K562 (cell line): ENCODE results near the gene GRIN1. TPM values are rescaled to one million over a fixed set of nuclear protein-coding genes. Genes with fewer than 3 reads are reported as not detected.

Experiments
- ATAC-seq: fragments of 200-7000 bp; cut with Tn5 transposase; 3 replicates; pipeline ENCODE4 v1.9.1; 2020; ENCODE audit warnings: moderate library complexity
- BruUV-seq: library from RNA; stranded (reverse); fragments of 400-500 nt; replicated peaks from 2 replicates; lab custom pipeline; 2021; lab: Mats Ljungman, UMichigan
- CTCF ChIA-PET: fragments of 300-600 bp; formaldehyde crosslinking; extraction: SDS; loops from one replicate; lab custom pipeline; 2021; ENCODE audit warnings: low intra/inter-chr PET ratio; lab: Yijun Ruan, JAX
- POLR2A ChIA-PET: fragments of 300-600, 350-650 bp; sonication (Branson Sonifier 250); formaldehyde crosslinking; extraction: SDS; loops from one replicate; lab custom pipeline; 2021; ENCODE audit warnings: antibody characterized with exemption, inconsistent platforms; lab: Yijun Ruan, JAX
- DNase-seq, 4 experiments: peaks; one replicate each; pipeline versions ENCODE4 v3.0.0 to v3.0.0-alpha.2; 2011 to 2018; ENCODE audit warnings: low spot score in 3 of 4, mixed read lengths in 3 of 4; ENCODE audit errors: extremely low read depth in 1 of 4
- FAIRE-seq: peaks from 2 replicates; lab custom pipeline; 2011; peaks lifted over from hg19 to GRCh38; lab: Jason Lieb, UNC
- H2AFZ ChIP-seq: 2 replicates; pipeline ENCODE4 v1.6.0; 2011; ENCODE audit warnings: low read depth, low read length, control low read depth, inconsistent platforms
- H3K27ac ChIP-seq: fragments of 200-600 bp; 3 replicates; pipeline ENCODE4 v1.8.0; 2011; ENCODE audit warnings: low read depth, mild to moderate bottlenecking, control low read depth, inconsistent platforms, low read length, moderate library complexity, mixed read lengths; ENCODE audit errors: extremely low read depth
- H3K27me3 ChIP-seq, 2 experiments: fragments of 300-600 bp in 1 of 2; 2 replicates in 1 of 2; 3 replicates in 1 of 2; pipeline versions ENCODE4 v1.6.0 to v1.8.0; 2011; ENCODE audit warnings: inconsistent platforms in 2 of 2, low read length in 2 of 2, mild to moderate bottlenecking in 1 of 2, mixed read lengths in 1 of 2, moderate library complexity in 1 of 2; ENCODE audit not compliant: control insufficient read depth in 2 of 2, insufficient read depth in 2 of 2
- H3K36me3 ChIP-seq: fragments of 300-600 bp; 3 replicates; pipeline ENCODE4 v1.8.0; 2011; ENCODE audit warnings: mild to moderate bottlenecking, low read length, inconsistent platforms; ENCODE audit not compliant: control insufficient read depth, insufficient read depth
- H3K4me1 ChIP-seq, 2 experiments: fragments of 200-600 bp in 1 of 2; replicated peaks in 1 of 2; 2 replicates in 1 of 2; 3 replicates in 1 of 2; pipeline versions ENCODE4 v1.5.1 to v1.8.0; 2011; ENCODE audit warnings: inconsistent platforms in 2 of 2, low read length in 2 of 2, mild to moderate bottlenecking in 1 of 2, mixed read lengths in 1 of 2, moderate library complexity in 1 of 2; ENCODE audit not compliant: control insufficient read depth in 2 of 2, insufficient read depth in 2 of 2
- H3K4me2 ChIP-seq: 2 replicates; pipeline ENCODE4 v1.6.1; 2011; ENCODE audit warnings: low read length, control low read depth, inconsistent platforms, mixed read lengths; ENCODE audit not compliant: insufficient read depth
- H3K4me3 ChIP-seq: fragments of 200-600 bp; sonication (generic), shearing (Covaris generic); 2 replicates; pipeline ENCODE4 v1.5.1; 2016; ENCODE audit warnings: control low read depth, inconsistent platforms
- H3K79me2 ChIP-seq: fragments of 200-600 bp; 3 replicates; pipeline ENCODE4 v1.8.0; 2011; ENCODE audit warnings: low read length, inconsistent platforms; ENCODE audit not compliant: control insufficient read depth, insufficient read depth
- H3K9ac ChIP-seq, 2 experiments: 2 replicates each; pipeline versions ENCODE4 v1.6.0 to v1.6.1; 2011; ENCODE audit warnings: low read depth in 2 of 2, low read length in 2 of 2, control low read depth in 1 of 2, inconsistent platforms in 1 of 2, mild to moderate bottlenecking in 1 of 2, mixed read lengths in 1 of 2; ENCODE audit not compliant: insufficient read depth in 1 of 2
- H3K9me1 ChIP-seq: one replicate; pipeline ENCODE4 v1.6.0; 2011; ENCODE audit warnings: inconsistent platforms, mild to moderate bottlenecking, low read length, moderate library complexity; ENCODE audit not compliant: control insufficient read depth, insufficient read depth
- H3K9me3 ChIP-seq: replicated peaks from 2 replicates; pipeline ENCODE4 v1.5.1; 2011; ENCODE audit warnings: low read depth, low read length, inconsistent platforms; ENCODE audit not compliant: control insufficient read depth, insufficient read depth
- H4K20me1 ChIP-seq: replicated peaks from 2 replicates; pipeline ENCODE4 v1.6.1; 2011; ENCODE audit warnings: low read length, inconsistent platforms, mixed read lengths; ENCODE audit not compliant: control insufficient read depth, insufficient read depth
- FOXA1 ChIP-seq: fragments of 450-650 bp; IDR thresholded peaks from 2 replicates; pipeline ENCODE4 v1.6.1; 2016; ENCODE audit warnings: mild to moderate bottlenecking, borderline replicate concordance
- GABPB2 ChIP-seq: fragments of 250-450 bp; sonication (Bioruptor Pico); conservative IDR thresholded peaks from 2 replicates; pipeline ENCODE4 v1.5.1; 2021; ENCODE audit warnings: mild to moderate bottlenecking
- GTF2F1 ChIP-seq: IDR thresholded peaks from 2 replicates; pipeline ENCODE4 v1.6.1; 2011; ENCODE audit warnings: low read depth, low read length, improper control_type of control experiment
- KLF6 ChIP-seq: fragments of 250-450 bp; sonication (Bioruptor Pico); IDR thresholded peaks from 2 replicates; pipeline ENCODE4 v1.4.0; 2020; ENCODE audit warnings: mild to moderate bottlenecking, moderate library complexity, borderline replicate concordance
- MIER1 ChIP-seq: fragments of 450-650 bp; IDR thresholded peaks from 2 replicates; pipeline ENCODE4 v1.6.1; 2016; ENCODE audit warnings: antibody characterized with exemption, mild to moderate bottlenecking, low read depth
- NR2C1 ChIP-seq, 2 experiments: fragments of 450-650 bp; IDR thresholded peaks; 2 replicates each; pipeline ENCODE4 v1.6.1; 2017; ENCODE audit warnings: mild to moderate bottlenecking in 2 of 2, antibody characterized with exemption in 1 of 2, inconsistent platforms in 1 of 2, missing compliant biosample characterization in 1 of 2, missing genetic modification characterization in 1 of 2
- NUFIP1 ChIP-seq: fragments of 450-650 bp; IDR thresholded peaks from 2 replicates; pipeline ENCODE4 v1.6.1; 2018; ENCODE audit not compliant: partially characterized antibody
- PHF20 ChIP-seq: fragments of 450-650 bp; IDR thresholded peaks from 2 replicates; pipeline ENCODE4 v1.6.1; 2018; ENCODE audit not compliant: partially characterized antibody
- REST ChIP-seq, 2 experiments: fragments of 450-650 bp; formaldehyde crosslinking in 1 of 2; IDR thresholded peaks; 2 replicates each; pipeline versions ENCODE4 v1.4.0 to v1.6.1; 2014 to 2020; ENCODE audit warnings: mild to moderate bottlenecking in 2 of 2, borderline replicate concordance in 1 of 2, low read depth in 1 of 2
- WGBS: fragments of 100-300 bp; shearing (Covaris generic); methylation state at CpG from one replicate; pipeline ENCODE4 v1.1.6; 2016; ENCODE audit warnings: low coverage, mixed read lengths; ENCODE audit not compliant: insufficient coverage; ENCODE audit errors: missing lambda C conversion rate; 5-methylcytosine and 5-hydroxymethylcytosine counted together
- in situ Hi-C: fragments of 300-500 bp; cut with MboI; formaldehyde crosslinking; loops from 4 replicates; pipeline ENCODE4 v1.15.0; 2018; ENCODE audit warnings: inconsistent platforms, mixed read lengths
- intact Hi-C: fragments of 100-400 bp; cut with micrococcal nuclease; formaldehyde crosslinking; loops from 2 replicates; pipeline ENCODE4 v1.14.2; 2022
- polyA plus RNA-seq, 8 experiments: library from polyadenylated mRNA; depleted of rRNA in 4 of 8; stranded (reverse) in 5 of 8; unstranded in 3 of 8; fragments of >200 nt; fragmentation: Nextera tagmentation in 2 of 8; fragmentation: Illumina TruSeq in 1 of 8; extraction: Ambion mirVana in 2 of 8; extraction: Trizol in 1 of 8; gene quantifications; 2 replicates each; pipeline versions ENCODE4 v1.2.1 to v1.2.3, GENCODE V29; 2011 to 2014; ENCODE audit warnings: inconsistent platforms in 1 of 8, missing spikeins in 1 of 8
- total RNA-seq, 7 experiments: library from RNA; depleted of rRNA in 6 of 7; stranded (reverse); fragments of >200 nt in 6 of 7; fragmentation: Illumina TruSeq in 2 of 7; extraction: Trizol in 2 of 7; gene quantifications; 2 replicates each; pipeline versions ENCODE4 v1.2.1 to v1.2.3, GENCODE V29; 2011 to 2021; ENCODE audit warnings: low replicate concordance in 1 of 7

GRIN1 gene
- total and polyA plus RNA-seq, 9 of the 15 experiments (the other 6 are each of a cell fraction or from before 2014, with no cell fraction given), result 0.03 to 0.35 (median 0.16) TPM; not detected in 6

- WGBS, result 7% methylated on average over 23 of the region's 23 CpGs
- no peak overlapping the region for H3K4me2 ChIP-seq
- H4K20me1 ChIP-seq, result peaks cover 19% of the 10 kb centered on the region
- in situ Hi-C loops, result no loop called here
- peaks cover 39 to 65% of the 10 kb centered on the region in 2 experiments; a peak in 4 of 5 replicates for H3K27me3 ChIP-seq
- H3K79me2 ChIP-seq, result no peaks in the 10 kb centered on the region
- H3K4me1 ChIP-seq, result peaks cover 0 to 51% of the 10 kb centered on the region in 2 experiments; a peak in 2 of 5 replicates
- DNase-seq (peak in 3 of 4 experiments; percentile 22 to 51 (median 45)), FAIRE-seq (no peak), ATAC-seq (no peak; the same call in 2 of the 3 replicates)
- no TSS peak for BruUV-seq
- no peak overlapping the region for H3K27ac ChIP-seq
- ChIA-PET CTCF (no interaction called here), POLR2A (interaction anchor here (0.6 to 1.4 kb wide), 3 partner anchors 7 to 52 kb away, joined by 3 to 5 read pairs (median 3); no protein-coding TSS in a partner anchor)
- no peak overlapping the region for H2AFZ ChIP-seq
- no peaks in the 10 kb centered on the region for H3K9me1 ChIP-seq
- no peak overlapping the region for H3K4me3 ChIP-seq
- H3K9me3 ChIP-seq, result no peaks in the 10 kb centered on the region
- H3K36me3 ChIP-seq, result no peaks in the 10 kb centered on the region
- H3K9ac ChIP-seq, result 0 out of 4 replicates have a peak overlapping the region, but pooled peaks of 1 of the 2 experiments have one; percentile 17
- intact Hi-C loops, result no loop called here
- no peak for TF ChIP-seq GABPB2 (CRISPR knock-in tag)
- no peak for TF ChIP-seq FOXA1
- no peak for TF ChIP-seq GTF2F1
- TF ChIP-seq PHF20, result no peak
- no peak for TF ChIP-seq KLF6 (CRISPR knock-in tag)
- TF ChIP-seq NR2C1 (IDR thresholded peaks at IDR 0.05), result no peak
- TF ChIP-seq NR2C1 (tag; IDR thresholded peaks at IDR 0.05), result no peak
- TF ChIP-seq NUFIP1, result no peak
- no peak for TF ChIP-seq MIER1
- no peak for TF ChIP-seq REST (IDR thresholded peaks at IDR 0.05; ENCODE audit: borderline replicate concordance)
- TF ChIP-seq REST (CRISPR knock-in tag; IDR thresholded peaks at IDR 0.05; ENCODE audit: low read depth), result no peak
Observed at GRCh38 chr9:137136881-137137607, 1.9 kb upstream of the GRIN1 start.
